K562 (cell line): ENCODE results near the gene EXOG. TPM values are rescaled to one million over a fixed set of nuclear protein-coding genes. Genes with fewer than 3 reads are reported as not detected.
A peak's percentile ranks its signal among the peaks of the same experiment; 100 is the strongest.

Source experiments
- ARID1B ChIP-seq: fragments of 450-650 bp; IDR thresholded peaks from 2 replicates; pipeline ENCODE4 v1.6.1; 2016; ENCODE audit warnings: antibody characterized with exemption, mild to moderate bottlenecking, inconsistent platforms
- FOXM1 ChIP-seq, 2 experiments: fragments of 450-650 bp in 1 of 2; sonication (generic) in 1 of 2; formaldehyde crosslinking in 1 of 2; IDR thresholded peaks; 2 replicates each; pipeline versions ENCODE4 v1.6.1 to v1.9.0; 2017 to 2022; ENCODE audit warnings: low read depth in 2 of 2, mild to moderate bottlenecking in 2 of 2, missing genetic modification reagents in 1 of 2, moderate library complexity in 1 of 2
- KDM1A ChIP-seq, 2 experiments: fragments of 450-650 bp; IDR thresholded peaks; 2 replicates each; pipeline ENCODE4 v1.6.1; 2016; ENCODE audit warnings: mild to moderate bottlenecking in 2 of 2
- MTA3 ChIP-seq: fragments of 450-650 bp; formaldehyde crosslinking; IDR thresholded peaks from 2 replicates; pipeline ENCODE4 v1.6.1; 2017; ENCODE audit warnings: mild to moderate bottlenecking, borderline replicate concordance
- NCOA6 ChIP-seq: fragments of 450-650 bp; IDR thresholded peaks from 2 replicates; pipeline ENCODE4 v1.6.1; 2017; ENCODE audit warnings: mild to moderate bottlenecking
- NFE2 ChIP-seq: IDR thresholded peaks from 2 replicates; pipeline ENCODE4 v1.6.1; 2014; ENCODE audit warnings: antibody characterized with exemption, low read depth
- NFE2L1 ChIP-seq: fragments of 450-650 bp; IDR thresholded peaks from 2 replicates; pipeline ENCODE4 v1.6.1; 2016; ENCODE audit warnings: missing genetic modification characterization, low read depth, mild to moderate bottlenecking, missing compliant biosample characterization, moderate library complexity, borderline replicate concordance
- RAD51 ChIP-seq: fragments of 450-650 bp; IDR thresholded peaks from 2 replicates; pipeline ENCODE4 v1.7.1; 2016; ENCODE audit warnings: low read depth, mild to moderate bottlenecking, borderline replicate concordance
- RBM34 ChIP-seq: fragments of 200-400 bp; formaldehyde crosslinking; IDR thresholded peaks from 2 replicates; pipeline ENCODE4 v1.6.1; 2018; ENCODE audit warnings: low read length, borderline replicate concordance; ENCODE audit not compliant: insufficient read depth
- SMC3 ChIP-seq: conservative IDR thresholded peaks from 2 replicates; pipeline ENCODE4 v1.6.1; 2011; ENCODE audit warnings: low read depth, low read length, improper control_type of control experiment; ENCODE audit not compliant: insufficient read depth
- TBP ChIP-seq: optimal IDR thresholded peaks from 2 replicates; pipeline ENCODE3; 2011; ENCODE audit warnings: low read depth, low read length, improper control_type of control experiment
- TSC22D4 ChIP-seq: fragments of 450-650 bp; IDR thresholded peaks from 2 replicates; pipeline ENCODE4 v1.6.1; 2016; ENCODE audit warnings: missing genetic modification characterization, missing biosample characterization, control low read depth
- ZC3H11A ChIP-seq: IDR thresholded peaks from 2 replicates; pipeline ENCODE4 v1.6.1; 2012; ENCODE audit warnings: low read depth, low read length, improper control_type of control experiment
- ZNF780A ChIP-seq: fragments of 250-450 bp; sonication (Bioruptor Pico); IDR thresholded peaks from 2 replicates; pipeline ENCODE4 v1.5.0; 2021; ENCODE audit warnings: mild to moderate bottlenecking
- polyA plus RNA-seq, 8 experiments: library from polyadenylated mRNA; depleted of rRNA in 4 of 8; stranded (reverse) in 5 of 8; unstranded in 3 of 8; fragments of >200 nt; fragmentation: Nextera tagmentation in 2 of 8; fragmentation: Illumina TruSeq in 1 of 8; extraction: Ambion mirVana in 2 of 8; extraction: Trizol in 1 of 8; gene quantifications; 2 replicates each; pipeline versions ENCODE4 v1.2.1 to v1.2.3, GENCODE V29; 2011 to 2014; ENCODE audit warnings: inconsistent platforms in 1 of 8, missing spikeins in 1 of 8
- total RNA-seq, 7 experiments: library from RNA; depleted of rRNA in 6 of 7; stranded (reverse); fragments of >200 nt in 6 of 7; fragmentation: Illumina TruSeq in 2 of 7; extraction: Trizol in 2 of 7; gene quantifications; 2 replicates each; pipeline versions ENCODE4 v1.2.1 to v1.2.3, GENCODE V29; 2011 to 2021; ENCODE audit warnings: low replicate concordance in 1 of 7
- TF ChIP-seq, protein P1 (sequence below): fragments of 450-650 bp; IDR thresholded peaks from 2 replicates; pipeline ENCODE4 v1.6.1; 2016; ENCODE audit warnings: mild to moderate bottlenecking, moderate library complexity
- TF ChIP-seq, protein P2 (sequence below): fragments of 250-450 bp; sonication (Bioruptor Pico); IDR thresholded peaks from 2 replicates; pipeline ENCODE4 v1.4.0; 2020; ENCODE audit warnings: borderline replicate concordance

Gene EXOG
- total and polyA plus RNA-seq, 9 of the 15 experiments (the other 6 are each of a cell fraction or from before 2014, with no cell fraction given), result 10.8 to 21.7 (median 14.8) TPM

DNA sequence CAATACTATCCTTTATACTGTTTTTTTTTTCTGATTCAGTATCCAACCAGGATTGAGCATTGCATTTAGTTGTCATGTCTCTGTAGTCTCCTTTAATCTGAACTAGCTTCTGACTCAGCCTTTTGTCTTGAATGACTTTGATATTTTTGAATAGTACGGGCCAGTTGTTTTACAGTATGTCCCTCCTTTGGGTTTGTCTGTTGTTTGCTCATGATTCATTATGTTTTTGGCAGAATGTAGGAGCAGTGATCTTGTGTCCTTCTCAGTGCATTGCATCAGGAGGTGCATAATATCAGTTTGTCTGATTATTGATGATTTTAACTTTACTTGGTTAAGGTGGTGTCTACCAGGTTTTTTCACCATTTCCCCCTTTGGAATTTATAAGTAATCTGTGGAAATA, 20.5 kb downstream of the EXOG start (continued):
- TF ChIP-seq RAD51 (no peak), MTA3 (no peak), TSC22D4 (tag) (no peak), NFE2L1 (tag) (no peak), NCOA6 (no peak), RBM34 (no peak), FOXM1 (IDR thresholded peaks at IDR 0.05; ENCODE audit: low read depth) (peak; percentile 39; the same call in 1 of the 2 replicates), FOXM1 (CRISPR knock-in tag; IDR thresholded peaks at IDR 0.05; ENCODE audit: low read depth) (no peak), ZC3H11A (no peak), ZNF780A (CRISPR knock-in tag) (no peak), NFE2 (peak; percentile 67; the same call in 1 of the 2 replicates), KDM1A (IDR thresholded peaks at IDR 0.05) (no peak), ARID1B (0 out of 2 replicates have a peak, but pooled peaks have one; percentile 18), SMC3 (no peak), TBP (no peak)
- TF ChIP-seq, protein P1, sequence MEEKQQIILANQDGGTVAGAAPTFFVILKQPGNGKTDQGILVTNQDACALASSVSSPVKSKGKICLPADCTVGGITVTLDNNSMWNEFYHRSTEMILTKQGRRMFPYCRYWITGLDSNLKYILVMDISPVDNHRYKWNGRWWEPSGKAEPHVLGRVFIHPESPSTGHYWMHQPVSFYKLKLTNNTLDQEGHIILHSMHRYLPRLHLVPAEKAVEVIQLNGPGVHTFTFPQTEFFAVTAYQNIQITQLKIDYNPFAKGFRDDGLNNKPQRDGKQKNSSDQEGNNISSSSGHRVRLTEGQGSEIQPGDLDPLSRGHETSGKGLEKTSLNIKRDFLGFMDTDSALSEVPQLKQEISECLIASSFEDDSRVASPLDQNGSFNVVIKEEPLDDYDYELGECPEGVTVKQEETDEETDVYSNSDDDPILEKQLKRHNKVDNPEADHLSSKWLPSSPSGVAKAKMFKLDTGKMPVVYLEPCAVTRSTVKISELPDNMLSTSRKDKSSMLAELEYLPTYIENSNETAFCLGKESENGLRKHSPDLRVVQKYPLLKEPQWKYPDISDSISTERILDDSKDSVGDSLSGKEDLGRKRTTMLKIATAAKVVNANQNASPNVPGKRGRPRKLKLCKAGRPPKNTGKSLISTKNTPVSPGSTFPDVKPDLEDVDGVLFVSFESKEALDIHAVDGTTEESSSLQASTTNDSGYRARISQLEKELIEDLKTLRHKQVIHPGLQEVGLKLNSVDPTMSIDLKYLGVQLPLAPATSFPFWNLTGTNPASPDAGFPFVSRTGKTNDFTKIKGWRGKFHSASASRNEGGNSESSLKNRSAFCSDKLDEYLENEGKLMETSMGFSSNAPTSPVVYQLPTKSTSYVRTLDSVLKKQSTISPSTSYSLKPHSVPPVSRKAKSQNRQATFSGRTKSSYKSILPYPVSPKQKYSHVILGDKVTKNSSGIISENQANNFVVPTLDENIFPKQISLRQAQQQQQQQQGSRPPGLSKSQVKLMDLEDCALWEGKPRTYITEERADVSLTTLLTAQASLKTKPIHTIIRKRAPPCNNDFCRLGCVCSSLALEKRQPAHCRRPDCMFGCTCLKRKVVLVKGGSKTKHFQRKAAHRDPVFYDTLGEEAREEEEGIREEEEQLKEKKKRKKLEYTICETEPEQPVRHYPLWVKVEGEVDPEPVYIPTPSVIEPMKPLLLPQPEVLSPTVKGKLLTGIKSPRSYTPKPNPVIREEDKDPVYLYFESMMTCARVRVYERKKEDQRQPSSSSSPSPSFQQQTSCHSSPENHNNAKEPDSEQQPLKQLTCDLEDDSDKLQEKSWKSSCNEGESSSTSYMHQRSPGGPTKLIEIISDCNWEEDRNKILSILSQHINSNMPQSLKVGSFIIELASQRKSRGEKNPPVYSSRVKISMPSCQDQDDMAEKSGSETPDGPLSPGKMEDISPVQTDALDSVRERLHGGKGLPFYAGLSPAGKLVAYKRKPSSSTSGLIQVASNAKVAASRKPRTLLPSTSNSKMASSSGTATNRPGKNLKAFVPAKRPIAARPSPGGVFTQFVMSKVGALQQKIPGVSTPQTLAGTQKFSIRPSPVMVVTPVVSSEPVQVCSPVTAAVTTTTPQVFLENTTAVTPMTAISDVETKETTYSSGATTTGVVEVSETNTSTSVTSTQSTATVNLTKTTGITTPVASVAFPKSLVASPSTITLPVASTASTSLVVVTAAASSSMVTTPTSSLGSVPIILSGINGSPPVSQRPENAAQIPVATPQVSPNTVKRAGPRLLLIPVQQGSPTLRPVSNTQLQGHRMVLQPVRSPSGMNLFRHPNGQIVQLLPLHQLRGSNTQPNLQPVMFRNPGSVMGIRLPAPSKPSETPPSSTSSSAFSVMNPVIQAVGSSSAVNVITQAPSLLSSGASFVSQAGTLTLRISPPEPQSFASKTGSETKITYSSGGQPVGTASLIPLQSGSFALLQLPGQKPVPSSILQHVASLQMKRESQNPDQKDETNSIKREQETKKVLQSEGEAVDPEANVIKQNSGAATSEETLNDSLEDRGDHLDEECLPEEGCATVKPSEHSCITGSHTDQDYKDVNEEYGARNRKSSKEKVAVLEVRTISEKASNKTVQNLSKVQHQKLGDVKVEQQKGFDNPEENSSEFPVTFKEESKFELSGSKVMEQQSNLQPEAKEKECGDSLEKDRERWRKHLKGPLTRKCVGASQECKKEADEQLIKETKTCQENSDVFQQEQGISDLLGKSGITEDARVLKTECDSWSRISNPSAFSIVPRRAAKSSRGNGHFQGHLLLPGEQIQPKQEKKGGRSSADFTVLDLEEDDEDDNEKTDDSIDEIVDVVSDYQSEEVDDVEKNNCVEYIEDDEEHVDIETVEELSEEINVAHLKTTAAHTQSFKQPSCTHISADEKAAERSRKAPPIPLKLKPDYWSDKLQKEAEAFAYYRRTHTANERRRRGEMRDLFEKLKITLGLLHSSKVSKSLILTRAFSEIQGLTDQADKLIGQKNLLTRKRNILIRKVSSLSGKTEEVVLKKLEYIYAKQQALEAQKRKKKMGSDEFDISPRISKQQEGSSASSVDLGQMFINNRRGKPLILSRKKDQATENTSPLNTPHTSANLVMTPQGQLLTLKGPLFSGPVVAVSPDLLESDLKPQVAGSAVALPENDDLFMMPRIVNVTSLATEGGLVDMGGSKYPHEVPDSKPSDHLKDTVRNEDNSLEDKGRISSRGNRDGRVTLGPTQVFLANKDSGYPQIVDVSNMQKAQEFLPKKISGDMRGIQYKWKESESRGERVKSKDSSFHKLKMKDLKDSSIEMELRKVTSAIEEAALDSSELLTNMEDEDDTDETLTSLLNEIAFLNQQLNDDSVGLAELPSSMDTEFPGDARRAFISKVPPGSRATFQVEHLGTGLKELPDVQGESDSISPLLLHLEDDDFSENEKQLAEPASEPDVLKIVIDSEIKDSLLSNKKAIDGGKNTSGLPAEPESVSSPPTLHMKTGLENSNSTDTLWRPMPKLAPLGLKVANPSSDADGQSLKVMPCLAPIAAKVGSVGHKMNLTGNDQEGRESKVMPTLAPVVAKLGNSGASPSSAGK, result no peak
- TF ChIP-seq, protein P2, sequence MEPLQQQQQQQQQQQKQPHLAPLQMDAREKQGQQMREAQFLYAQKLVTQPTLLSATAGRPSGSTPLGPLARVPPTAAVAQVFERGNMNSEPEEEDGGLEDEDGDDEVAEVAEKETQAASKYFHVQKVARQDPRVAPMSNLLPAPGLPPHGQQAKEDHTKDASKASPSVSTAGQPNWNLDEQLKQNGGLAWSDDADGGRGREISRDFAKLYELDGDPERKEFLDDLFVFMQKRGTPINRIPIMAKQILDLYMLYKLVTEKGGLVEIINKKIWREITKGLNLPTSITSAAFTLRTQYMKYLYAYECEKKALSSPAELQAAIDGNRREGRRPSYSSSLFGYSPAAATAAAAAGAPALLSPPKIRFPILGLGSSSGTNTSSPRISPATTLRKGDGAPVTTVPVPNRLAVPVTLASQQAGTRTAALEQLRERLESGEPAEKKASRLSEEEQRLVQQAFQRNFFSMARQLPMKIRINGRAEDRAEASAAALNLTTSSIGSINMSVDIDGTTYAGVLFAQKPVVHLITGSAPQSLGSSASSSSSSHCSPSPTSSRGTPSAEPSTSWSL (CRISPR knock-in tag), result no peak
